Gastrocnemius medialis (tissue), 4 donors: ENCODE data around the gene MPV17.

Experiments
- POLR2A ChIP-seq, 2 donors: fragments of 450-650 bp; IDR thresholded peaks; one replicate each; pipeline ENCODE4 v1.6.1; 2017; ENCODE audit warnings: antibody characterized with exemption in 2 of 2, mild to moderate bottlenecking in 2 of 2, moderate library complexity in 2 of 2
- TF ChIP-seq, protein P1 (sequence below), 5 experiments: fragments of 450-650 bp in 3 of 5; fragments of 200-600 bp in 2 of 5; sonication (generic) in 2 of 5; IDR thresholded peaks in 4 of 5; conservative IDR thresholded peaks in 1 of 5; 1 replicate in 4 of 5; 2 replicates in 1 of 5; pipeline ENCODE4 v1.5.1; 2016 to 2019; ENCODE audit warnings: antibody characterized with exemption in 5 of 5, mild to moderate bottlenecking in 3 of 5, moderate library complexity in 3 of 5

DNA sequence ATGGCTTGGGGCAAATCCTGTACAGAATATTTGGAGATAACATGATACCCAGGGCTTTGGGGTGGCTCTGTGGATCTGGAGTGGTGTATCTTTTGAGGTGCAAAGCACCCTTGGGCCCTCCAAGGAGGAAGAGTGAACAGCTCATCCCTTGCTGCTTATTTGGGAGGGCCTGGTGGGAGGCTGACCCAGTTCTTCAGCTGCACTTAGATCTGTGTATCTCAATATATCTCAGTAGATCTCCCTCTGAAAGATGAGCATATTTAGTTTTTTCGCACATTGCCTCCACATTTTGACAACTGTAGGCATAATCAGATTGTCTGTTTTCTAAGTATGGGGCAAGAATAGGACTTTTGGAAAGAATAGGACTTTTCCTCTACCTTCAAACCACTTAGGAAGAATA is 37.9 kb downstream of the MPV17 start:
- TF ChIP-seq, protein P1, sequence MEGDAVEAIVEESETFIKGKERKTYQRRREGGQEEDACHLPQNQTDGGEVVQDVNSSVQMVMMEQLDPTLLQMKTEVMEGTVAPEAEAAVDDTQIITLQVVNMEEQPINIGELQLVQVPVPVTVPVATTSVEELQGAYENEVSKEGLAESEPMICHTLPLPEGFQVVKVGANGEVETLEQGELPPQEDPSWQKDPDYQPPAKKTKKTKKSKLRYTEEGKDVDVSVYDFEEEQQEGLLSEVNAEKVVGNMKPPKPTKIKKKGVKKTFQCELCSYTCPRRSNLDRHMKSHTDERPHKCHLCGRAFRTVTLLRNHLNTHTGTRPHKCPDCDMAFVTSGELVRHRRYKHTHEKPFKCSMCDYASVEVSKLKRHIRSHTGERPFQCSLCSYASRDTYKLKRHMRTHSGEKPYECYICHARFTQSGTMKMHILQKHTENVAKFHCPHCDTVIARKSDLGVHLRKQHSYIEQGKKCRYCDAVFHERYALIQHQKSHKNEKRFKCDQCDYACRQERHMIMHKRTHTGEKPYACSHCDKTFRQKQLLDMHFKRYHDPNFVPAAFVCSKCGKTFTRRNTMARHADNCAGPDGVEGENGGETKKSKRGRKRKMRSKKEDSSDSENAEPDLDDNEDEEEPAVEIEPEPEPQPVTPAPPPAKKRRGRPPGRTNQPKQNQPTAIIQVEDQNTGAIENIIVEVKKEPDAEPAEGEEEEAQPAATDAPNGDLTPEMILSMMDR (IDR thresholded peaks at IDR 0.05 in 4 of 5, conservative IDR thresholded peaks at IDR 0.05 in 1 of 5) = no peak
- no peak for TF ChIP-seq POLR2A (IDR thresholded peaks at IDR 0.05)
